Muscle of leg (tissue), 11 donors: ENCODE measurements around the gene LSM5. TPM values are rescaled to one million over a fixed set of nuclear protein-coding genes. Genes with fewer than 3 reads are reported as not detected.
"Not testable (repeated sequence)": the region's sequence is repeated elsewhere in the genome, so short reads cannot be mapped to it uniquely, and the experiment has no call there.

Experiments
- DNase-seq: peaks from one replicate; pipeline ENCODE4 v3.0.0; 2013
- H3K27ac ChIP-seq: one replicate; pipeline ENCODE4 v1.5.1; 2013; ENCODE audit warnings: mild to moderate bottlenecking, low read length, control low read depth
- H3K27me3 ChIP-seq: one replicate; pipeline ENCODE4 v1.6.1; 2013; ENCODE audit warnings: low read length; ENCODE audit not compliant: control insufficient read depth, insufficient read depth
- H3K36me3 ChIP-seq: one replicate; pipeline ENCODE4 v1.6.1; 2013; ENCODE audit warnings: low read length; ENCODE audit not compliant: control insufficient read depth, insufficient read depth
- H3K4me1 ChIP-seq: one replicate; pipeline ENCODE4 v1.6.1; 2013; ENCODE audit warnings: low read length; ENCODE audit not compliant: control insufficient read depth, insufficient read depth
- H3K4me3 ChIP-seq: one replicate; pipeline ENCODE4 v1.5.1; 2013; ENCODE audit warnings: low read length, control low read depth
- H3K9me3 ChIP-seq: replicated peaks from 2 replicates; pipeline ENCODE4 v1.6.1; 2013; ENCODE audit warnings: low read depth, low read length; ENCODE audit not compliant: control insufficient read depth
- WGBS: methylation state at CpG from one replicate; pipeline ENCODE4 v1.1.5; 2013; ENCODE audit warnings: missing lambda C conversion rate; ENCODE audit not compliant: insufficient coverage; 5-methylcytosine and 5-hydroxymethylcytosine counted together
- polyA plus RNA-seq, 8 donors: library from polyadenylated mRNA; unstranded; fragments of 120-200 nt; gene quantifications; one replicate each; pipeline versions ENCODE4 v1.2.1 to v1.2.3, GENCODE V29; 2013; ENCODE audit warnings: inconsistent platforms in 1 of 8, low replicate concordance in 1 of 8; ENCODE audit not compliant: insufficient read length in 8 of 8, insufficient read depth in 1 of 8
- total RNA-seq: library from RNA; stranded (reverse); fragments of 120-200 nt; gene quantifications from one replicate; pipeline ENCODE4 v1.2.4, GENCODE V29; 2013

LSM5 gene
- total and polyA plus RNA-seq, 9 donors, result 47.5 to 72.4 (median 55.4) TPM

- H3K4me1 ChIP-seq, H3K9me3 ChIP-seq, H3K27ac ChIP-seq, H3K27me3 ChIP-seq, H3K4me3 ChIP-seq, DNase-seq, H3K36me3 ChIP-seq: not testable (repeated sequence)
- 86% methylated on average over 6 of the region's 30 CpGs for WGBS
Measured at GRCh38 chr7:32464641-32465416, 25.4 kb downstream of the LSM5 start.

DNA sequence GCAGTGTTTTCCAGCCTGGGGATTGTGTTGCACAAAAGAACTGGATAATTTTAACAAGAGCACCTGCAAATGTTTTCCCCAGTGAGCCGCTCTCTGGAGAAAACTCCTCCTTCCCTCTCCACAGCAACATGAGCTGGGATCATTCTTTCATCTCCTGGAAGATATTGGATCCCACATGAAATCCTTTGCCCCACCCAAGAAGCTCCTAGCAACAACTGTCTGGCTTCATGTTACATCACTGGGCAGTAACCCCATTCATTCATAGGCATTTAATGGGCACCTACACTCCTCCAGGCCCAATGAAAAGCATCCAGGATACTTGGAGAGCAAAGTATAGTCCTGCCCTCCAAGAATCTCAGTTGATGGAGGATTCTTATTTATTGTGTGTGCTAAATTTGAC lies 27.2 kb downstream of the LSM5 start:
- peak; percentile 11 for DNase-seq
- Histone ChIP-seq H3K27ac (no peak overlapping the region), H3K4me3 (no peak overlapping the region), H3K27me3 (no peaks in the 10 kb centered on the region), H3K9me3 (no peaks in the 10 kb centered on the region), H3K36me3 (no peaks in the 10 kb centered on the region), H3K4me1 (no peaks in the 10 kb centered on the region)
- 64% methylated on average over 1 of the region's 1 CpG for WGBS

- no peak overlapping the region for H3K27ac ChIP-seq
- H3K27me3 ChIP-seq, result peaks cover 2% of the 10 kb centered on the region
- no peaks in the 10 kb centered on the region for H3K4me1 ChIP-seq
- no peaks in the 10 kb centered on the region for H3K36me3 ChIP-seq
- no peaks in the 10 kb centered on the region for H3K9me3 ChIP-seq
- no peak for DNase-seq
- H3K4me3 ChIP-seq, result no peak overlapping the region
Measured at GRCh38 chr7:32462451-32462850, 27.7 kb downstream of the LSM5 start.

- no peaks in the 10 kb centered on the region for H3K4me1 ChIP-seq
- H3K27me3 ChIP-seq, result peaks cover 2% of the 10 kb centered on the region
- no peak overlapping the region for H3K4me3 ChIP-seq
- no peaks in the 10 kb centered on the region for H3K36me3 ChIP-seq
- no peaks in the 10 kb centered on the region for H3K9me3 ChIP-seq
- WGBS, result 100% methylated on average over 1 of the region's 2 CpGs
- DNase-seq, result no peak
- H3K27ac ChIP-seq, result no peak overlapping the region
Measured at GRCh38 chr7:32461484-32461883, 28.7 kb downstream of the LSM5 start.

GRCh38 chr7:32459788-32460187 lies 30.4 kb downstream of the LSM5 start:
- no peaks in the 10 kb centered on the region for H3K9me3 ChIP-seq
- WGBS, result 100% methylated on average over 2 of the region's 2 CpGs
- peaks cover 2% of the 10 kb centered on the region for H3K27me3 ChIP-seq
- H3K4me3 ChIP-seq, result no peak overlapping the region
- no peak for DNase-seq
- no peaks in the 10 kb centered on the region for H3K36me3 ChIP-seq
- no peaks in the 10 kb centered on the region for H3K4me1 ChIP-seq
- H3K27ac ChIP-seq, result no peak overlapping the region

- Histone ChIP-seq H3K27me3 (peaks cover 2% of the 10 kb centered on the region), H3K4me3 (no peak overlapping the region), H3K9me3 (no peaks in the 10 kb centered on the region), H3K36me3 (no peaks in the 10 kb centered on the region), H3K27ac (no peak overlapping the region), H3K4me1 (no peaks in the 10 kb centered on the region)
- WGBS, result no CpG with 5 or more reads among the region's 3 CpGs
- DNase-seq, result no peak
Measured at GRCh38 chr7:32458025-32458424, 32.2 kb downstream of the LSM5 start.

DNA sequence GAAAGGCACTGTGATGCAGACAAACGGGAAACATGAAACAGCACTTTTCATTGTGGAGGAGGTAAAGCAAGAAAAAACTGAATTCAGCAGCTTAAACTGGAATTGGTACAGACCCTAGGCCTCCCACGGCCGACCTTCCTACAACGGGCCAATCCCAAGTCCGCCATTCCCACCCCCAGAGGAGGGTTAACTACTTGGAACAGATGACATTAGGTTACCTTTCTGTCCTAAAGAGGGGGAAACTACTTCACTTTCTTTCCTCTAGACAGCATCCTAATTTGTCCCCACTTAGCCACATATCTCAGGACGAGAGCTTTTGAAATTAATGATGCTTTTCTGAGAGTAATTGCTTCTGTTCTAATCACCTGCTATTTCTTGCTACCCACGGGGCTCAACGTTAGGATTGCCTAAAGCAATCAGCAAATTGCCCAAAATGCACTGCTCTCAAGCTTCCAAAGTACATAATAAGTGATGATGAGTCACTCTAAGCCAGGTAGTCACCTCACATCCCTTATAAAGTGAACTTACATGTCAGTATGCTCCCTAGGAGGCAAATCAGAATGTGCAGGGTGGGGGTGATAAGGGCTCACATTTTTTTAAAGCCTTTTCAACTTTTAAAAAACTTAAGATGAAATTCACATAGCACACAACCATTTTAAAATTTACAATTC lies 36.7 kb downstream of the LSM5 start:
- Histone ChIP-seq H3K27ac (no peak overlapping the region), H3K27me3 (peaks cover 2% of the 10 kb centered on the region), H3K4me1 (no peaks in the 10 kb centered on the region), H3K36me3 (no peaks in the 10 kb centered on the region), H3K9me3 (no peaks in the 10 kb centered on the region), H3K4me3 (no peak overlapping the region)
- WGBS, result no CpG with 5 or more reads among the region's 8 CpGs
- no peak for DNase-seq

GRCh38 chr7:32447218-32447617 lies 43.0 kb downstream of the LSM5 start:
- Histone ChIP-seq H3K9me3 (no peaks in the 10 kb centered on the region), H3K27me3 (no peaks in the 10 kb centered on the region), H3K27ac (no peak overlapping the region), H3K4me1 (no peaks in the 10 kb centered on the region), H3K4me3 (no peak overlapping the region), H3K36me3 (no peaks in the 10 kb centered on the region)
- no CpG with 5 or more reads among the region's 2 CpGs for WGBS
- no peak for DNase-seq

DNA sequence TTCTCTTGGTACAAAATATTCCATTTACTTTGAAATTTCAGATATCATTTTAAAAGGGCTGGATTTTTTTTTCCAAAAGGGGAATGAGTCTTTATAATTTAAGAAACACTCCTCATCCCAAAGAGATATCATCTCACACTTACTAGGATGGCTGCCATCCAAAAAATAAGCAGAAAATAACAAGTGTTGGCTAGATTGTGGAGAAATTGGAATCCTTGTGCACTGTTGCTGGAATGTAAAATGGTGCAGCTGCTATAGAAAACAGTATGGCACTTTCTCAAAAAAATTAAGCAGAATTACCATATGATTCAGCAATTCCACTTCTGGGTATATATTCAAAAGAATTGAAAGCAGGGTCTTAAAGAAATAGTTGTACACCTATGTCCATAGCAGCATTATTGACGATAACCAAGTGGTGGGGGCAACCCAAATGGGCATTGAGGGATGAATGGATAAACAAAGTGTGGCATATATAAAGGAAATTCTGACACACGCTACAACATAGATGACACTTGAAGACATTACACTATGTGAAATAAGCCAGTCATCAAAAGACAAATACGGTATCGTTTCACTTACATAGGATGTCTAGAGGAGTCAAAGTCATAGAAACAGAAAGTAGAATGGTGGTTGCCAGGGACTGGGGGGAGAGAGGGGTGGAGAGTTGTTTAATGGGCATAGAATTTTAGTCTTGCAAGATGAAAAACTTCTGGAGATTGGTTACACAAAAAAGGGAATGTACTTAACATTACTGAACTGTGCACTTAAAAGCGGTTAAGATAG lies 53.8 kb downstream of the LSM5 start:
- H3K4me1 ChIP-seq, result no peaks in the 10 kb centered on the region
- no peak for DNase-seq
- H3K27me3 ChIP-seq, result no peaks in the 10 kb centered on the region
- no peaks in the 10 kb centered on the region for H3K36me3 ChIP-seq
- 100% methylated on average over 1 of the region's 5 CpGs for WGBS
- H3K4me3 ChIP-seq, result no peak overlapping the region
- H3K9me3 ChIP-seq, result no peaks in the 10 kb centered on the region
- H3K27ac ChIP-seq, result no peak overlapping the region
